ENCODE measurements around the gene MDH1. TPM values are rescaled to one million over a fixed set of nuclear protein-coding genes. Genes with fewer than 3 reads are reported as not detected.

Gene MDH1
- total RNA-seq, 1 donor from 2014 or later, result 112 TPM

DNA sequence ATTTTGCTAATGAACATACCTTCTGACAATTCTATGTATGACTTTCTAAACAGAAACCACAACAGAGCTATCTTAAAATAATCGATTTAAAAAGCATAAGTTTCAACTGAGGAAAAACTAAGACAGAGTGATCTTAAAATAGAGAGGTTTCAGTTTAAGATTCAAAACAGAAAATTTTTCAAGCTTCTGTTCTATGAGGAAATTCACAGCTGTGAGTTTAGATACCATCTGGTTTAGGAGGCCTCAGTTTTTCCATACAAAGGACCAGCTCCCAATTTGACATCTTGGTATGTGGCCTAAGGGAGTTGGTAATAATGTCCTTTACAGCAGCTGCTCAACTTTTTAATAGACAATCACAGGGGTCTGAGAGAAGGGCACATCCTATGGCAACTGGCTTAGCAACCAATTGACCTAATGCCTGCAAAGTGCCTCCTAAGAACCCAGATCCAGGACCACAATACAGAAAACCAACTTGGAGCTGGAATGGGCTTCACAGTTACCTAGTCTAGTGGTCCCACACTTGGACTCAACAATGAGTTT is 39.7 kb downstream of the MDH1 start:
- DNase-seq (ENCODE audit: low spot score) (no peak), ATAC-seq (no peak)

DNA sequence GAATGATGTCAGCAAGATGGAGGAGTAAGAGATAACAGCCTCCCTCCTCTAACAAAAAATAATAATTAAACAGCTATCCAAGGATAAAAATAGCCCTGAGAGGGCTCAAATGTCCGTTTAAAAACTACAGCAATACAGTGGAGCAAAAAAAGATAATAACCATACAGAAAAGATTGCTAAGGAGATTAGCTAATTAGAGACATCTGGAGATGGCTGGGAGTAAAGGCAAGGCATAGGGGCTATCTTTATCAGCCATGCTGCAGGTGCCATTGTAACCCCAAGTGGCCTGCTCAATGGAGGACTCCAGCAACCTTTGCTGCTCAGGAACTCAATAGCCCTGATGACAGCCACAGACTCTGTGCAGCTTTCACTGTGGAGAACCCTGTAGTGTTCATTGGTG is 42.7 kb downstream of the MDH1 start:
- no peak for DNase-seq (ENCODE audit: low spot score)
- ATAC-seq, result no peak

DNA sequence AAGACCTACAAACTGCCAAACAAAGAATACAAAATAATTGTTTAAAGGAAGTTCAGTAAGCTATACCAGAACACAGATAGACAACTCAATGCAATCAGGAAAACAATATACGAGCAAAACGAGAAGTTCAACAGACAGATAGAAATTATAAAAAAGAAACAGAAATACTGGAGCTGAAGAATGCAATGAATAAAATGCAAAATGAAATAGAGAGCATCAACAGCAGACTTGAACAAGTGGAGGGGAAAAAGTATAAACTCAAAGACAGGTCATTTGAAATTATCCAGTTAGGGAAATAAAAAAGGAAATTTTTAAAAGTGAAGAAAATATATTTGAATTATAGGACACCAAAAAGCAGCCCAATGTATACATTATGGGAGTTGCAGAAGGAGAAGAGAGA is 43.6 kb downstream of the MDH1 start:
- no peak for ATAC-seq
- no peak for DNase-seq (ENCODE audit: low spot score)

DNA sequence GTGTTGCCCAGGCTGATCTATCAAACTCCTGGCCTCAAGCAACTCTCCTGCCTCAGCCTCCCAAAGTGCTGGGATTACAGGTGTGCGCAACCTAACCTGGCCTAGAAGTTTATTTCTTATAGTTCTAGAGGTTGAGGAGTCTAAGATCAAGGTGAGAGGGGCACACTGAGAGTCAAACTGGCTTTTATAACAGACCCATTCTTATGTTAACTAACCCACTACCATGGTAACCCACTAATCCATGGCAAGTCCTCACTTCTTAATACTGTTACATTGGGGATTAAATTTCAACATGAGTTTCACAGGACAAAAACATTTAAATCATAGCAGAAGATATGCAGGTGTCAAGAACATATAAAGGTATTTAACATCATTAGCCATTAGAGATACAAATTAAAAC is 50.6 kb downstream of the MDH1 start:
- no peak for ATAC-seq
- no peak for DNase-seq (ENCODE audit: low spot score)

DNA sequence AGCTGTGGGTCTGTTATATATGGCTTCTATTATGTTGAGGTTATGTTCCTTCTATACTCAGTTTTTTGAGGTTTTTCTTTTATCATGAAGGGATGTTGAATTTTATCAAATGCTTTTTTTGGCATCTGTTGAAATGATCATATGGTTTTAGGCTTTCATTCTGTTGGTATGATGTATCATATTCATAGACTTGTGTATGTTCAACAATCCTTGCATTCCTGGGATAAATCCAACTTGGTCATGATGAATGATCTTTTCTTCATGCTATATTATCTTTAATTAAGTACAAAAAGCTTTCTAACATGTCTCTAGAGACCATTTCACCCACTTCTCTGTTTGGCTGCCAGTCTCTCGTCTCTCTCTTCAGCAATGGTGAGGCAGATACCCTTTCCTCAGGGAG is 54.2 kb downstream of the MDH1 start:
- DNase-seq (ENCODE audit: low spot score) (no peak), ATAC-seq (no peak)

DNA sequence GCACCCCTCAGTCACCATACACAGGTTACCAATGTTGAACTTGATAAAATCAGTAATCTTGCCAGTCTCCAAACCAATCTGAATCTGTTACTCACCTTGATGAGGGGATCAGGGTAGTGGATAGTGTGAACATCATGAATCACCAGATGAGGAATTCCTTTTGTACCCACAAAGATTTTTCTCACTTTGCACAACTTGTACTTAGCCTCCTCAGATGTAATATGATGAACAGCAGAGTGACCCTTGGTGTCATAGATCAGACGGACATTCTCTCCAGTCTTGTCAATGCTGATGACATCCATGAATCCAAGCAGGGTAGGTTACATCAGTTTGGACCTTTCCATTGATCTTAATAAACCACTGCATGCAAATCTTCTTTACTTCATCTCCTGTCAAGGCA is 54.7 kb downstream of the MDH1 start:
- no peak for ATAC-seq
- DNase-seq (ENCODE audit: low spot score), result no peak

DNA sequence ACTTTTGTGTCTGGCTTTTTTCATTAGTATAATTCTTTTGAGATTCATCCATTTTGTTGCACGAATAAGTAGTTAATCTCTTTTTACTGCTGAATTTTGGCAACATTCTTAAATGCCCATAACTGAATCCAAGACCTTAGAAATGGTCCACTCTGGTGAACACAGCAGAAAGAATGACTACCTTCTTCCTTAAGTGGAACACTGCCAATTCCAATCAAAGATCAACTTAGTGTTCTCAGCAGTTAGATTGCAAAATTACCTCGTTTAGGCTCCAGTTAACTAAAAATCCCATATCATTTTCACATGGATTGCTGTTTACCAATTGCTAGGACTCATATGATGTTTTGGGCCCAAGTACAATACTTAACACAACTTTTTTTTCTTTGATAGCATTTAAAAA is 59.9 kb downstream of the MDH1 start:
- peak; percentile 24 for ATAC-seq

DNA sequence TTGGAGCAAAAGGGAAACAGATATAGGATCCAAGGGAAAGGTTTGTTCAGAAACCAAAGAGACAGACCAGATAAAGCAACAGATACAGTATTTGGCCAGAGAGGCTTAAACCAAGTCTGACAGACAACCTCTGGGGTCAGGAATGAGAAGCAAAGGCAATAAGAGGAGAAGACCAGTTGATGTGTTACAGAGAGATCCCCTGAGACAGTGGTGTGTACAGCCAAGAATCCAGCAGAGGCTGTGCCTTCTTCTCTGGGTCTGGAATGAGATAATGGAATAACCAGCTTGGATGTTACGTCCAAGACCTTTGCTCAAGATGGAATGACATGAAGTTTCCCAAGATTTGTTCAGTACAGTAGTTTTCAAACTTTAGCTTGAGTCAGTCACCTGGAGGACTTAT is 61.1 kb downstream of the MDH1 start:
- DNase-seq (ENCODE audit: low spot score) (no peak), ATAC-seq (no peak)

More for the DNA sequence above, 59.9 kb downstream of the MDH1 start:
- no peak for DNase-seq (ENCODE audit: low spot score)

DNA sequence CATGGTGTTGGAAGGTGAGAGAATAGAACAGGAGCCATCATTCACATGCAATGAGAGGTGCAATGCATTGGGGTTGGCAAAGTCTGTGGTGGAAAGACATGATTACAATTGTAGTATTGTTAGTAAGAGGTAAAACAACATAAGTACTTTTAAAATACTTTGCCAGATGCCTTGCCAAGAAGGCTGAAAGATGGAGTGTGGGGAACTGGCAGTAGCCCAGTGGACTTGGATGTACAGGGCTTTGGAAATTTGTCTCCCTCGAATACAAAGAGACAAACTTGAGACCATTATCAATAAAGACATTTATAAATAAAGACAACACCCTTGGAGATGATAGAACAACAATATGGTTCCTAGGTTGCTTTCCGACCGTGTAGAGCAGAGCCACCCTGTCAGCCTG is 62.0 kb downstream of the MDH1 start:
- DNase-seq (ENCODE audit: low spot score), result no peak

DNA sequence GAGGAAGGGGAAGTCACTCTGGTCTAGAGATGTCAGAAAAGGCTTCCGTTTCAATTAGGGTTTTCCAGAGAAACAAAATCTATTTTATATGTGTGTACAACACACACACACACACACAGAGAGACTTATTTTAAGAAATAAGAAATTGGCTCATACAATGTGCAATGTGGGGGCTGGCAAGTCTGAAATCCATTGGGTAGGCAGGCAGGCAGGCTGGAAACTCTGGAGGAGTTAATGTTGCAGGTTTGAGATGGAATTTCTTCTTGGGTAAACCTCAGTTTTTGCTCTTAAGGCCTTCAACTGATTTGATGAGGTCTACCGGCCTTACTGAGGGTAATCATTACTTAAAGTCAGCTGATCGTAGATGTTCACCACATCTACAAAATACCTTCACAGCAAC is 62.6 kb downstream of the MDH1 start:
- no peak for DNase-seq (ENCODE audit: low spot score)
- ATAC-seq, result no peak

More for the DNA sequence above, 62.0 kb downstream of the MDH1 start:
- no peak for ATAC-seq

DNA sequence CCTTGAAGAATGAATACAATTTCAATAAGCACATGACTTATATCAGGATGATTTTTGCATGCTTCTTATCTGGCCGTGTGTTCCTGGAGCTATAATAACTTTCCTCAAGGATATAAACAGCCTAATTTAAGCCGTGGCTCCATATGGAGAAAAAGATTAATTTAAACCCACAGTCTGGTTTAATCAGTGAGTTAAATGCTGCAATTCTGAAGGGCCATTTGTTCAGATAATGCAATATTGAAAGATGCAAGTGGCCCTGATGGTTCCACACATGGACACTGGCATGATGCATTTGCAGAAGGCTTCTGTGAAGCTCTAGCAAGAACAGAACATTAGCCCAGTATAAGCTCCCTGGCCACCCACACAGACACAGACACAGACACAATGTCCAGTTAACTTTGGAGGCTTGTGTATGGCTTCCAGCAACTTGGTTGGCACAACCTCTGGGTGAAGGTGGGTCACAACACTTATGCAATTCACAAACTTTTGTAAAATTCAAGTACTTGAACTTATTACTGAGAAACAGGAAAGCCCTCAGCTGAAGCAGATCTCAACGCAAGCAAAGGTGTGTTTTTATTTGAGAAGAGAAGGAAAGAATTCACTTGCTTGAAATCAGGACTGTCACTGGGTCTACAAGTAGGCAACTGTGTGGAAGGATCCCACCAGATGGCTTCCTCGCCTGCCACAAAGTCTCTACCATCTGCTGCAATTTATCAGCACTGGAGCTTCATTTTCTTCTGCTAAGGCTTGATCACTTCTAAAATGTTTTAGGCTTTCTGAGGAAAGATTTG is 63.3 kb downstream of the MDH1 start:
- peak; percentile 56 for DNase-seq (ENCODE audit: low spot score)
- ATAC-seq, result peak; percentile 85

DNA sequence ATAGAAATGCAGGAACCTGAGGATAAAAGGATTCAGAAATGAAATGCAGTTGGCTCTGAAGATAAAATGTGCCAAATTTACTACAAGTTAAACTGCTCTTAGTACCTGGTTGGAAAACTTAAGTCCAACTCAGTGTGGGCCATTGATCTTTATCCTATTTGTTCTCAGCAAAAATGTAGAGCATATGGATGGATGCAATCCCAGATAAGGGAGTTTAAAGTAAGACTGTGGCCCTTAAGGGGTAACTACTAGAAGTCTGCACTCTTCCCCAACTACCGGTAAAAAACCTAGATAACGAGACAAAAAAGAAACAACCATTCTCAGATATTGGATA is 63.9 kb downstream of the MDH1 start:
- no peak for DNase-seq (ENCODE audit: low spot score)
- peak; percentile 80 for ATAC-seq

DNA sequence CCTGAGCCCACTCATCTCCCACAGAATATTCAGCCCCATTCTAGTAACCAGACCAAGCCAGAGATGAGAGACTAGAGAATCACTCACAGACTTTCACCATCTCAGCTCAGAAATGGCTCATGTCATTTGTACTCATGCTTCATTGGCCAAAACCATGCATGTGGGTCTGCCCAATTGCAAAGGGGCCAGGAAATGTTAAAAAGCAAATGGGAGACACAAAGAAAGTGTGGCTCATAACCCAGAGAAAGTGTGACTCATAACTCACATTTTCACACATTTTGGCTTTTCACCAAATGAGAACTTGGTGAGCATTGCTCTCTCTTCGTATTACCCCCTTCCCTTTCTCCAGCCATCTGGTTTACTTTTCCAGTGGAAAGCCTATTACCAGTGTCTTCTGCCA is 66.2 kb downstream of the MDH1 start:
- ATAC-seq (no peak), DNase-seq (ENCODE audit: low spot score) (no peak)

Other genes starting within 250 kb of the MDH1 start
- 3.8 TPM for gene WDPCP, start 486 bp upstream of the MDH1 start, total RNA-seq